DND-41 (cell line): ENCODE results near the gene ADIRF.
"Not testable (repeated sequence)": the region's sequence is repeated elsewhere in the genome, so short reads cannot be mapped to it uniquely, and the experiment has no call there.

ENCODE experiments used
- ATAC-seq: fragments of 200-7000 bp; cut with Tn5 transposase; 3 replicates; pipeline ENCODE4 v1.9.1; 2021; ENCODE audit warnings: low read depth; ENCODE audit not compliant: insufficient read depth
- DNase-seq: peaks from one replicate; pipeline ENCODE4 v3.0.0-alpha.2; 2020
- H2AFZ ChIP-seq: 2 replicates; pipeline ENCODE4 v1.6.0; 2012; ENCODE audit warnings: low read depth, low read length
- H3K27ac ChIP-seq: 2 replicates; pipeline ENCODE4 v1.5.1; 2012; ENCODE audit warnings: low read length, inconsistent platforms
- H3K27me3 ChIP-seq: fragments of 200-600 bp; sonication (generic); 2 replicates; pipeline ENCODE4 v1.6.0; 2012; ENCODE audit warnings: low read length, mild to moderate bottlenecking, inconsistent platforms; ENCODE audit not compliant: insufficient read depth, poor library complexity
- H3K36me3 ChIP-seq: 2 replicates; pipeline ENCODE4 v1.5.1; 2012; ENCODE audit warnings: low read length, inconsistent platforms; ENCODE audit not compliant: insufficient read depth
- H3K4me1 ChIP-seq: 2 replicates; pipeline ENCODE4 v1.5.1; 2012; ENCODE audit warnings: mild to moderate bottlenecking, low read length; ENCODE audit not compliant: insufficient read depth
- H3K4me2 ChIP-seq: 2 replicates; pipeline ENCODE4 v1.6.0; 2012; ENCODE audit warnings: mild to moderate bottlenecking, moderate library complexity, low read length, inconsistent platforms; ENCODE audit not compliant: insufficient read depth
- H3K4me3 ChIP-seq, 2 experiments: fragments of 200-600 bp in 1 of 2; shearing (Covaris generic) in 1 of 2; 2 replicates each; pipeline ENCODE4 v1.5.1; 2012 to 2016; ENCODE audit warnings: inconsistent platforms in 2 of 2, low read length in 2 of 2, mild to moderate bottlenecking in 2 of 2, low read depth in 1 of 2, moderate library complexity in 1 of 2
- H3K79me2 ChIP-seq: 2 replicates; pipeline ENCODE4 v1.6.0; 2012; ENCODE audit warnings: low read length, inconsistent platforms; ENCODE audit not compliant: insufficient read depth
- H3K9ac ChIP-seq: 2 replicates; pipeline ENCODE4 v1.6.0; 2012; ENCODE audit warnings: low read depth, mild to moderate bottlenecking, inconsistent platforms, low read length, moderate library complexity
- H3K9me3 ChIP-seq: 2 replicates; pipeline ENCODE4 v1.5.1; 2012; ENCODE audit warnings: low read length, moderate library complexity, mild to moderate bottlenecking, inconsistent platforms; ENCODE audit not compliant: insufficient read depth, severe bottlenecking
- H4K20me1 ChIP-seq: 2 replicates; pipeline ENCODE4 v1.6.0; 2012; ENCODE audit warnings: low read length; ENCODE audit not compliant: insufficient read depth
- EZH2 ChIP-seq: IDR thresholded peaks from 3 replicates; pipeline ENCODE4 v1.6.1; 2012; ENCODE audit warnings: borderline replicate concordance, low read depth, mild to moderate bottlenecking, moderate library complexity, low read length, inconsistent platforms; ENCODE audit not compliant: severe bottlenecking
- TF ChIP-seq, protein P1 (sequence below): IDR thresholded peaks from 2 replicates; pipeline ENCODE4 v1.5.1; 2012; ENCODE audit warnings: borderline replicate concordance, low read length, moderate library complexity, mild to moderate bottlenecking; ENCODE audit not compliant: poor library complexity, severe bottlenecking; ENCODE audit errors: extremely low read depth

The ADIRF gene

DNA sequence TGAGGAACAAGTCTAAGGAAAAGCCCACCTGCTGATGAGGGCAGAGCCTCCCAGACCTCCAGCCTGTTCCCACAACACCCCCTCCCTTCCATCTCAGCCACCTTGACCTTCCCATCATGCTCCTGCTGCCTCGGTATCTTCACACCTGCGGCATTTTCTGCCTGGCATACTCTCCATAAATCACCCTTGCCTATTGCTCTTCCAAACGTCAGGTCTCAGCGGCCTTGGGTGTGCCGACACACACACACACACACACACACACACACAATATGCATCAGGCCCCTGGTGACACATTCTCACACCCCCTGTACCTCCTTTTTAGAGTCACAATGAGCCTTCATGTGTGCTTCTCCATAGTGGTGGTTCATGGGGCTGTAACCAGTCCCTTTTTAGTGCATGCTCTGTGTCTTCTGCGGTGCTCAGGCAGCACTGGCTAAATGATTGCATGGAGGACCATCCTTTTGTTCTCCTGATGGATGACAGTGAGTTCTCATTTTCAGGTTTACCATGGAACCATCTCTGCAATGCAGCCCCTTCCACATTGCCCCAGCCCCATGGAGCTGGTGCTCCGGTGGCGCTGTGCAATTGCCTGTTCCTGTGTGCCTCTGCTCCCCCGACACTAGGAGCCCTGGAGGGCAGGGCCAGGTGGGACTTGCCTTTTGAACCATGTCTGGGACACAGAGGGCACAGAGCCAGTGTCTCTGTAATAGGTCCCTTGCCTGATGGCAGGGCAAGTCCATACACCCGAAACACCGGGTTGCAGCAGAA is 4.5 kb downstream of the ADIRF start:
- no peak for DNase-seq
- no peak for ATAC-seq
- H3K4me1 ChIP-seq: no peaks in the 10 kb centered on the region
- TF ChIP-seq EZH2: no peak
- TF ChIP-seq, protein P1, sequence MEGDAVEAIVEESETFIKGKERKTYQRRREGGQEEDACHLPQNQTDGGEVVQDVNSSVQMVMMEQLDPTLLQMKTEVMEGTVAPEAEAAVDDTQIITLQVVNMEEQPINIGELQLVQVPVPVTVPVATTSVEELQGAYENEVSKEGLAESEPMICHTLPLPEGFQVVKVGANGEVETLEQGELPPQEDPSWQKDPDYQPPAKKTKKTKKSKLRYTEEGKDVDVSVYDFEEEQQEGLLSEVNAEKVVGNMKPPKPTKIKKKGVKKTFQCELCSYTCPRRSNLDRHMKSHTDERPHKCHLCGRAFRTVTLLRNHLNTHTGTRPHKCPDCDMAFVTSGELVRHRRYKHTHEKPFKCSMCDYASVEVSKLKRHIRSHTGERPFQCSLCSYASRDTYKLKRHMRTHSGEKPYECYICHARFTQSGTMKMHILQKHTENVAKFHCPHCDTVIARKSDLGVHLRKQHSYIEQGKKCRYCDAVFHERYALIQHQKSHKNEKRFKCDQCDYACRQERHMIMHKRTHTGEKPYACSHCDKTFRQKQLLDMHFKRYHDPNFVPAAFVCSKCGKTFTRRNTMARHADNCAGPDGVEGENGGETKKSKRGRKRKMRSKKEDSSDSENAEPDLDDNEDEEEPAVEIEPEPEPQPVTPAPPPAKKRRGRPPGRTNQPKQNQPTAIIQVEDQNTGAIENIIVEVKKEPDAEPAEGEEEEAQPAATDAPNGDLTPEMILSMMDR: no peak
- no peak overlapping the region for H3K27ac ChIP-seq
- no peak overlapping the region for H3K4me3 ChIP-seq
- H2AFZ ChIP-seq: no peak overlapping the region
- H3K9me3 ChIP-seq: no peaks in the 10 kb centered on the region
- no peaks in the 10 kb centered on the region for H4K20me1 ChIP-seq
- H3K4me2 ChIP-seq: no peak overlapping the region
- H3K27me3 ChIP-seq: no peaks in the 10 kb centered on the region
- H3K9ac ChIP-seq: no peak overlapping the region
- no peaks in the 10 kb centered on the region for H3K79me2 ChIP-seq
- no peaks in the 10 kb centered on the region for H3K36me3 ChIP-seq

DNA sequence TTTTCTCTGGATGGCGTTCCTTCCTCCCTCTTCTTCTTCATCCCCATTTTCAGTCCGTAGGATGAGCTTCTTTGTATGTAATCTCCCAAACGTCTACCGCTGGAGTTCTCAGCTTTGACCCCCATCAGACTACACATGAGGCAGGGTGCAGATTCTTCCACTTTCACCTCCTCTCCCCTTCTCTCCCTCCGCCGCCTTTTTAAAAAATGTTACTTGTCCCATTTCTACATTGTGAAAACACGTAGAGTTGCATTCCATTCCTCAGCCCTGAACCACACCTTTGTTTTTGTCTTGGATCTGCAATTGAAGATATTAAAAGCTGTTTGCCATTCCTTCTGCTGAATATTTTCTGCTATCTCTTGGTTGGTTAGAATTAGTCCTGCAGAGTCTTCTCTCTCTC is 6.2 kb downstream of the ADIRF start:
- no peaks in the 10 kb centered on the region for H3K4me1 ChIP-seq
- TF ChIP-seq EZH2: no peak
- TF ChIP-seq, protein P1: no peak

DNA sequence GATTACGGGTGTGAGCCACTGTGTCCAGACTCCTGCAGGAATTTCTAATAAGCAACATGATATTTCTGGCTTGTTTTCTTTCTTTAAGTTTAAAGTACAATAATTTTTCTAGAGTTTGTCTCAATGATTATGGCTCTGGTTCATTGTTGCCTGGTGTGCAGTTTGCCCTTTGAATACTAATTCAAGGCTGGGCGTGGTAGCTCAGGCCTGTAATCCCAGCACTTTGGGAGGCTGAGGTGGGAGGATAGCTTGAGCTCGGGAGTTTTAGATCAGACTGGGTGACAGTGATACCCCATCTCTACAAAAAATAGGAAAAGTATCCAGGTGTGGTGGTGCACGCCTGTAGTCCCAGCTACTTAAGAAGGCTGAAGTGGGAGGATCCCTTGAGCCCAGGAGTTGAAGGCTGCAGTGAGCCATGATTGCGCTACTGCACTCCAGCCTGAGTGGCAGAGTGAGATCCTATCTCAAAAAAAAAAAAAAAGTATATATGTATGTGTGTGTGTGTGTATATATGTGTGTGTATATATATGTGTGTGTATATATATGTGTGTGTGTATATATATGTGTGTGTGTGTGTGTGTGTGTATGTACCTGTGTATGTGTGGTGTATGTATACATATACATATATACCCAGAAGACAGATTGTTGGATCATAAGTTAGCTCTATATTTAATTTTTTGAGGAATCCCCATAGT is 8.2 kb downstream of the ADIRF start:
- H3K4me3 ChIP-seq: no peak overlapping the region
- H3K36me3 ChIP-seq: no peaks in the 10 kb centered on the region
- no peaks in the 10 kb centered on the region for H3K9me3 ChIP-seq
- no peak overlapping the region for H3K9ac ChIP-seq
- H3K4me1 ChIP-seq: no peaks in the 10 kb centered on the region
- H2AFZ ChIP-seq: no peak overlapping the region
- no peaks in the 10 kb centered on the region for H3K79me2 ChIP-seq
- peaks cover 5% of the 10 kb centered on the region for H3K27me3 ChIP-seq
- no peak overlapping the region for H3K27ac ChIP-seq
- ATAC-seq (no peak), DNase-seq (no peak)
- H4K20me1 ChIP-seq: no peaks in the 10 kb centered on the region
- no peak overlapping the region for H3K4me2 ChIP-seq
- TF ChIP-seq EZH2: no peak
- TF ChIP-seq, protein P1: no peak

More for the DNA sequence above, 6.2 kb downstream of the ADIRF start:
- H3K9ac ChIP-seq: no peak overlapping the region
- no peak overlapping the region for H2AFZ ChIP-seq
- no peaks in the 10 kb centered on the region for H3K79me2 ChIP-seq
- no peak overlapping the region for H3K4me3 ChIP-seq
- H3K9me3 ChIP-seq: no peaks in the 10 kb centered on the region
- H3K27ac ChIP-seq: no peak overlapping the region
- no peaks in the 10 kb centered on the region for H4K20me1 ChIP-seq
- no peaks in the 10 kb centered on the region for H3K27me3 ChIP-seq
- no peak for DNase-seq
- no peak overlapping the region for H3K4me2 ChIP-seq
- ATAC-seq: no peak
- H3K36me3 ChIP-seq: no peaks in the 10 kb centered on the region

DNA sequence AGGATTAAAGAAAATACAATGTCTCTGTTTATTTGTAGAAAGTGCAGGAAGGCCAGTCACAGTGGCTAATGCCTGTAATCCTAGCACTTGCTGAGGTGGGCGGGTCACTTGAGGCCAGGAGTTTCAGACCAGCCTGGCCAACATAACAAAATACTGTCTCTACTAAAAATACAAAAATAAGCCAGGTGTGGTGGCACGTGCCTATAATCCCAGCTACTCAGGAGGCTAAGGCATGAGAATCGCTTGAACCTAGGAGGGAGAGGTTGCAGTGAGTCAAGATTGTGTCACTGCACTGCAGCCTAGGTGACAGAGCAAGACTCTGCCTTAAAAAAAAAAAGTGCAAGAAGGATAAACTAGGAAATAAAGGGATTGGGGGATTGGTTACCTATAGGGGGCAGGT is 10.2 kb downstream of the ADIRF start:
- not testable (repeated sequence) for DNase-seq, ATAC-seq, H3K9me3 ChIP-seq, H3K27ac ChIP-seq, H2AFZ ChIP-seq, H3K4me1 ChIP-seq, H3K36me3 ChIP-seq, H4K20me1 ChIP-seq, H3K4me2 ChIP-seq, H3K27me3 ChIP-seq, H3K79me2 ChIP-seq, H3K9ac ChIP-seq, H3K4me3 ChIP-seq
